Myocyte (in vitro differentiated cells): ENCODE data around the gene SMPD3. TPM values are rescaled to one million over a fixed set of nuclear protein-coding genes. Genes with fewer than 3 reads are reported as not detected.
"Not testable (repeated sequence)": the region's sequence is repeated elsewhere in the genome, so short reads cannot be mapped to it uniquely, and the experiment has no call there.

Experiments
- DNase-seq: peaks from one replicate; pipeline ENCODE4 v3.0.0-alpha.2; 2012; ENCODE audit warnings: low read depth
- polyA plus RNA-seq: library from polyadenylated mRNA; unstranded; fragments of >200 nt; gene quantifications from one replicate; pipeline ENCODE4 v1.2.1, GENCODE V29; 2012; ENCODE audit warnings: missing spikeins
- total RNA-seq: library from RNA; depleted of rRNA; stranded (reverse); fragments of >200 nt; gene quantifications from 2 replicates; pipeline ENCODE4 v1.2.3, GENCODE V29; 2014

Gene SMPD3
- total RNA-seq: 0.05 TPM in 1 of 2 replicates, not detected in the other
- polyA plus RNA-seq: 0.53 TPM

DNA sequence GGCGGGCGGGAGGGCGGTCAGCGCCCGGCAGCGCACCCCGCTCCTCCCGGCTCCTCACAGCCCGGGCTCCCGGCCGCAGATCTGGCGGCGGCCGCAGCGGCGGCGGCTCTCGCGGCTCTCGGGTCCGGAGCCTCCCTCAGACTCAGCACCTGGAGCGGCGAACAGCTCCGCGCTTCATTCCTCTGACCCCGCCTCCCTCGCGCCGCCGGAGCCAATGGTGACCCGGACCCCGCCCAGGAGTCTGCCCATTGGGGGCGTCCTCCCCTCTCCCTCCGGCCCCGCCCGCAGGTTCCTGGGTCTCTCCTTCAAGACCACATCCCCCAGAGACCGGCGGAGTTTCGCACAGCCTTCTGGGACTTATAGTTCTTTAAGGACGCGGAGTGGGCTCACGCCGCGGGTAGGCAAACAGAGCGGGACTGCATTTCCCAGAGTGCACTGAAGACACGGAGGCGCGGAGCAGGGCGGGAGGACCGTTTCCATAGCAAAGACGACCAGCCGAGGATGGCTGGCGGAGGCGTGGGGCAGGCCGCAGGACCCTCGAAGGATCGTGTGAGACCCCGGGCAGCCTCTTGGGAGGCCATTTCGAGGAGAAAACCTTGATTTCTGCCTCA lies at the start of gene SMPD3:
Gene SMPD3 (minus strand): TSS at position 149 of the 611 bp plus-strand sequence. CDS start 76,327 bp downstream, outside the sequence.
- peak; percentile 100 for DNase-seq

DNA sequence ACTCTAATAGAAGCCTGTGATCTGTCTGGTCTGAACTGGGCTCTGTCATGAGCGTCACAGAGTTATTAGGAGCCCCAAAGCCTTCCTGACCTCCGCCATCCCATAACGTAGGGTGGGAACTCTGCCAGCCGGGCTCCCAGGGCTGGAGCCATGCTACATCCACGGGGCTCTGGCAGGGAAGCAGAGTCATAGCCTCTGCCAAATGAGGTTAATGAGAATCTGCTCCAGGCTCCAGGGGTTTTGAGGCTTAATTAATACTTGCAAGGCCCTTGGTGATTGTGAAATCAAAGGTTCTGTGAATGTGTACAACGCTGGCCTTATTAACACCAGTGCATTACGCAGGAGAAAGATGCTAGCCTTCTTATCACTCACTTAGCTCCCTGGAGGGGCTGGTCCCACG lies 48.4 kb upstream of the SMPD3 start:
- no peak for DNase-seq

DNA sequence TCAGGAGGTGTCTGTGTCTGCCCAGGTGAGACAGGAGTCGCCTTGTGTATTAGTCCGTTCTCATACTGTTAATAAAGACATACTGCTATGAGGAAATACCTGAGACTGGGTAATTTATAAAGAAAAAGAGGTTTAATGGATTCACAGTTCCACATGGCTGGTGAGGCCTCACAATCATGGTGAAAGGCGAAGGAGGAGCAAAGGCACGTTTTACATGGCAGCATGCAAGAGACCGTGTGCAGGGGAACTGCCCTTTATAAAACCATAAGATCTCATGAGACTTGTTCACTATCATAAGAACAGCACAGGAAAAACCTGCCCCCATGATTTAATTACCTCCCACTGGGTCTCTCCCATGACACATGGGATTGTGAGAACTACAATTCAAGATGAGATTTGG lies 46.0 kb upstream of the SMPD3 start:
- DNase-seq: not testable (repeated sequence)

DNA sequence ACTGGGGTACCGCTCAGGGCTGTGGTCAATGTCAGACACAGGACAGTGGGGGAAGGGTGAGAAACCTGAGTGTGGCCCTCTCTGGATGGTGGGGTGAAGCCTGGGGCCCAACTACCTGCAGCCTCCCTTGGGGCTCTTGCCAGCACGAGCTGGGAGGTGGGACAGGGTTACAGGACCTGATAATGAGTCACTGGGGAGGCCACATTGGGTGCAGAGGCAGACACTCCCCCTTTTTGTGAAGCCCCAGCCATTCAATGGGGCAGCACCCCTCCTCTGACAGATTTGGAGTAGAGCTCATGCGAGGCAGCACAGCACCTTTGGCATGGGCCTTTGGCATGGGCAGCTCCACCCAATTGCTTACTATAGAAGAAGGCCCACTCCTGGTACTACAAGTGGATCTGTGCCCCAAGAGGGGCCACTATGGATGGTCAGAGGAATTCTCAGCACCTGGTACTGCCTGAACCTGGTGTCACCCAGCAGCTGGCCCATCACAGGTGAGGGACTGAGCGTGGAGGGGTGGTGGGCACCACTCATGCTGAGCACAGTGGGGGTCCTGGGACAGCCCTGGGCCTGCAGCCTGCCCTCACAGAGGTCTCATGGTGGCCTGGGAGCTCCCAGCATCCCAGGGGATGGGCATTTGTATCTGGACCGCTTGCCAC lies 45.2 kb upstream of the SMPD3 start:
- DNase-seq: no peak

DNA sequence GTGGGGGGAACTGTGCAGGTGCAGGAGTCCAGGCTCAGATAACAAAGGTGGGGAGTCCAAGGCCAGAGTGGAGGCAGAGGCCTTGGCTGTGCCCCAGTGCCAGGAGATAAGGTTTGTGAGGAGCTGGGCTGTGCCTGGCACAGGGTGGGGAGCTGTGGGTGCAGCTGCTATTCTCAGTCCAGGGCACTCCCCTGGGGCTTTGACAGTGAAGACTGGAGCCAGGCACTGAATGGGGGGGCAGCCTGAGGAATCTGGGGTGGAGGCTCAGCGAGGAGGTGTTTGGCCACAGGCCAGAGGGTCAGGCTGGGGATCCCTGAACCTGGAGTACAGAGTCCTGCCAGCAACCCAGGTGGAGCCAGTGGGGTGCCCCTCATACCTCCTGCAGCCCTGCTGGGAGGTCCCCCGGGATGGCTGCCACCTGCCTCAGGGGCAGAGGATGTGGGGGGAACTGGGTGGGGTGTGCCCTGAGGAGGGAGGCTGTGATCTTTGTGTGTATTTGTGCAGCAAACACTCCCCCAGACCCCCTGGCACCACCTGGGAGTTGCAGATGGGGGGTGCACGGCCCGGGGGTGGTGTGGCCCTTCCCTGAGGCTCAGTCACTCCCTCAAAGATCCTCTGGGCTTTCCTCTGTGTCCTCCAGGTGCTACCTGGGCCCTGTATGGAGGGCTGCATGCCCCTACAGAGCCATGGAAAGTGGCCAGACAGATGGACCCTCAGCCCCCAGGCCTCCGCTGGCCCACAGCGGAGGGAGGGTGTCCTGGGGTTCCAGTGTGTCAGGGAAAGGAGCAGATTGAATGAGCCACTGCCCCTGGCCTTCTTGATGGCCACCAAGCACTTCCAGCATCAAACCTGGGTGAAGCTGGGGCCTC lies 44.5 kb upstream of the SMPD3 start:
- no peak for DNase-seq

DNA sequence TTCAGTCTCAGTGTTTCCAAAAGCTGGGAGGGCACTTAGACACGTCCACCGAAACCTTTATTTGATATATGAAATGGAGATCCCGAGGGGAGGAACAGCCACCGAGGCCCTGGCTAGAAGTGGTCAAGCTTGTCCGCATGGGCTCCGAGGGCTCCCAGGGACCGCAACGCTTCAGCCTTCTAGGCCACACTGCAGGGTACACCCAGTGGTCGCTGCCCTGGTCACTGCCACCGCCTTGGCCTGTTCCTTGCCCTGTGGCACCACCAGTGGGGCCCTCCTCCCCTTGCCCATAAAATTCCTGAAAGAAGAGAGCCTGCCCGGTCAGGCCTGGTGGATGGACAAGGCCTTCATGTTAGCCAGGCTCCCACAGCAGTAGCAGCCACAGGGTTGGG lies 43.8 kb upstream of the SMPD3 start:
- DNase-seq: no peak

DNA sequence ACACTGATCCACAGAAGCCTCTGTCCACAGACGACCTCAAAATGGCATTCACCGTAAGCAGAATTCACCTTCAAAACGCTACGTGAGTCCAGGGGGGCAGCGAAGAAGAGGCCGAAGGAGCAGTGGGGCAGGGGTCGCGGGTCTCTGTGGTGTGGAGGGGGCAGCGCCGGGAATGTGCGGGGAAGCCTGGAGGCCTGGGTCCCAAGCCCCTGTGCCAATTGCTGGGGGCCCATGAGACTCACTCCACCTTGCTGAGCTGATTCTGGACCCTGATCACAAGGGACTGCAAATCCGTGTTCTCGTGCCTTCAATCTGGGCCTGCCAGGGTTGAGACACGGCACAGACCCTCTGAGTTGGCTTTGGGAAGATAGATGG lies 43.3 kb upstream of the SMPD3 start:
- DNase-seq: no peak

DNA sequence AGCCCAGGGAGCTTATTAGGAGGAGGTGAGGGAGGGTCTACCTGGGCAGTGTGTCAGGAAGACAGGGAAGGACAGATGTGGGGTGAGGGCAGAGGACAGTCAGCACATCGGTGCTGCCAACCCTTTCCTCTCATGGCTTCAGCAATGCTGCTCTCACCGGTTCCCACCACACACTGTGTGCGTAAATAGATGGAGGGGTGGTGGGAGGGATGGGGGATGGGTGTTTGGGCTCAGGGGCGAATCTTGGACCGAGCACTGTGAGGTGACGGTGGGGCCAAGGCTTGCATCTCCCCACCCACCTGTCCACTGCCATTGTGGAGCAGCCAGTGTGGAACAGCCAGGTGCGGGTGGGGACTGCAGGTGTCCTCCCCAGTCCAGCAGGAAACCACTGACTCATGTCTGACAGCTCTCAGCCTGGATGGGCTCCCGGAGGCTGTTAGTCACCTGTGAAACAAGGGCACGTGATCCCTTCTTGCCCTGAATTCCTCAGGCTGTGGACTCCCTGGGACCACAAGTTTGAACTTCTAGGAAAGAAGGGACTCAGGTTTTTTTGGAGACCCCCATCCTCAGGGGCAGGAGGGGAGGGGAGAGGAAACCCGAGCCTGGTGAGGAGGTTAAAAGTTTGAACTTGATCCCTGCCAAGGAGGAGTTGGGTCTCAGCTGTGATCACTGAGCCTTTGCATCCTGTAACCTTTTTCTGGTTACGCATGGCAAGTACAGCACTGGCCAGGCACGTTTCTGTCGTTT lies 42.7 kb upstream of the SMPD3 start:
- DNase-seq: no peak

DNA sequence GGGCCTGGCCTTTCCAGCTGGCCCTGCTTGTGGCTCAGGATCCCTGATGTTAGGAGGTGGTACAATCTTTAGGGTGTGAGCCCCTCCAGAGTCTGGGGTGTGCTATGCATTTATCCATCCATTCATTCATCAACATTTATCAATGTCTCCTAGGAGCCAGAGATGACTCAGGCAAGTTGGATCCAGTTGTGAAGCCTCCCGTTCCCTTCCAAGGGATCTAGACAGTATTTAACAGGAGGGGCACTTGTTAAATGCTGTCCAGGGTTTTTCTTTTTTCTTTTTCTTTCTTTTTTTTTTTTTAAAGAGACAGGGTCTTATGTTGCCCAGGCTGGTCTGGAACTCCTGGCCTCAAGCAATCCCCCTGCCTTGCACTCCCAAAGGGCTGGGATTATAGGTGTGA lies 42.0 kb upstream of the SMPD3 start:
- no peak for DNase-seq

DNA sequence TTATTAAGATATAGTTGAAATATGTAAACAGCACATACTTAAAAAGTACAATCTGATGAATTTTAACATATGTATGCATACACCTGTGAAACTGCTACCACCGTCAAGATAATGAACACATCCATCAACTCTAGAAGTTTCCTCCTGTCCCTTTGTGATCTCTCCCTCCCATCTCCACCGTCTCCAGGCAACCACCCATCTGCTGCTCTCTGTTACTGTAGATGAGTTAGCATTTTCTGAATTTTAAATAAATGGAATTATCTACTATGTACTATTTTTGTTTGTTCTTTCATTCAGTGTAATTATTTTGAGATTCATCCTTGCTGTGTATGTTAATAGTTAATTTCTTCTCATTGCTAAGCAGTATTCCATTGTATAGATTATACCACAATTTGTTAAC lies 40.2 kb upstream of the SMPD3 start:
- DNase-seq: no peak

DNA sequence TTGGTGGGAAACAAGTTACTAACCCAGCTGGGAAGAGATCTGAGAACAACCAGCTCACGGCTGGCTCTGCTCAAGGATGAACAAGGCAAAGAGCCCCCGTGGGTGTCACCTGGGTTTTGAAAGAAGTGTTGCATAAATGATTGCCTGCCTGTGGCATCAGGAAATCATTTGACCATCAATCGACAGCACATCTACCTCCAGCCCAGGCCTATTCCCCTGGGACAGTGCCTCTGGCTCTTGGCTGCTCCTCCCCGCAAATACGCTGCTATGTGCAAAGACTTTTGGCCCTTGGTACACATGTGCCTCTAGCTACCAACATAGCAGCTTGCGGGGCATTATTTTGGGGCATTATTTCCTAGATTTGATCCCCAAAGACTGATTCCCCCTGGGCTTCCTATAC lies 39.4 kb upstream of the SMPD3 start:
- DNase-seq: no peak

DNA sequence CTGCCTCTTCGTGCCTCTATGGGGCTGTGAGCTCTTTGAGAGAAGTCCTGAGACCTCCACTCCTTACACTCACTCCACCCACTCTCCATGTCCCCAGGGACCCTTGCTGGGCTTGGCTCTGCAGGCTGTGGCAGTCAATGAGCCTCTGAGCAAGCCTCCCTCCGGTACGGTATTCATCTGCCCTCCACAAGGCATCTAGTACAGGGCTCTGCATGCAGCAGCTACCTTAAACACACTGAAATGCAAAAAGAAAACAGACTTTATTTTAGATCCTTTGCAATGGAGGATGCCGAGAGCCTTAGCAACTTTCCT lies 38.9 kb upstream of the SMPD3 start:
- DNase-seq: no peak

DNA sequence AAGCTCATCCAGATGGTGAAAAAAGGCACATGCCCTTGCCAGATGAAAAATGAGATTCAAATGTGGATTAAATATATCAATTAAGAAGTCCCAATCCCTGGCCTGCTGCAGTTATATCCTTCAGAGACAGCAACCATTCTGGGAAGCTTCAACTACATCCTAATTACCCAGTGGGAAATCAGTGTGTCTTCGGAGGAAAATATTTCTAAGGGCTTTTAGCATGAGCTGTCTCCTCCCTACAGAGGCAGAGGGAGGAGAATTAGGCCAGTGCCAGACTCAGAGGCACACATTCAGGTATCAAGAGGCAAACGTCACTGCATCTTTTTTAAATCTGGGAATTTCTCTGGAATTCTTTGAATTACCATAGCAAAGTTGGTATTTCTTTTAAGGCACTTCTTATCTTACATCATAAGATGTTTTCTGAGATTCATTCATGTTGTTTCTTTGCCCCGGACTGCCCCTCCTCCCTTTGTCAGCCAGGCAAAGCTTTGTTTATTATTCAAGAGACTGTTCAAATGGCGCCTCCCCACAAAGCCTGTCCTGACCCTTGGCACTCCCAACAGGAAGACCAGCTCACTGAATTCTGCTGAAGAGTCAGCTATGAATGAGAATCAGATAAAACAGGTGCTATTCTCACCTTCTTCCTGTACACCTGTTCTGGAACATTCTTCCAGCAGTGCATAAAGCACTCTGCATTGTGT lies 38.3 kb upstream of the SMPD3 start:
- DNase-seq: no peak

DNA sequence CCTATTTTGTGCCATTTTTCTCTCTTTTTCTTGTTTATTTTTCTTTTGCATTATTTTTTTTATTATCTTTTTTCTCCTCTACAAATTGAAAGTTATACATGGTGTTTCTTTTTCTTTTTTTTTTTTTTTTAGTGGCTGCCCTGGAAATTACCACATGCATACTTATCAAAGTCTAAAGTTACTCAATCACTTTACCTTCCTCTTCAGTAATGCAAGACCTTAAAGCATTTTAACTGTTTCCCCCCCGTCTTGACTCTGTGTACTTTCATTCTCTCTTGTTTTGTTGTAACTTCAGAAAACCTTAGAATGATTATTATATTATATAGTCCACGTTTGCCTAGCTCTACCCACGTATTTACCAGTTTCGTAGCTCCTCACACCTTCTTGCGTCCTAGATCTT lies 33.3 kb upstream of the SMPD3 start:
- no peak for DNase-seq

DNA sequence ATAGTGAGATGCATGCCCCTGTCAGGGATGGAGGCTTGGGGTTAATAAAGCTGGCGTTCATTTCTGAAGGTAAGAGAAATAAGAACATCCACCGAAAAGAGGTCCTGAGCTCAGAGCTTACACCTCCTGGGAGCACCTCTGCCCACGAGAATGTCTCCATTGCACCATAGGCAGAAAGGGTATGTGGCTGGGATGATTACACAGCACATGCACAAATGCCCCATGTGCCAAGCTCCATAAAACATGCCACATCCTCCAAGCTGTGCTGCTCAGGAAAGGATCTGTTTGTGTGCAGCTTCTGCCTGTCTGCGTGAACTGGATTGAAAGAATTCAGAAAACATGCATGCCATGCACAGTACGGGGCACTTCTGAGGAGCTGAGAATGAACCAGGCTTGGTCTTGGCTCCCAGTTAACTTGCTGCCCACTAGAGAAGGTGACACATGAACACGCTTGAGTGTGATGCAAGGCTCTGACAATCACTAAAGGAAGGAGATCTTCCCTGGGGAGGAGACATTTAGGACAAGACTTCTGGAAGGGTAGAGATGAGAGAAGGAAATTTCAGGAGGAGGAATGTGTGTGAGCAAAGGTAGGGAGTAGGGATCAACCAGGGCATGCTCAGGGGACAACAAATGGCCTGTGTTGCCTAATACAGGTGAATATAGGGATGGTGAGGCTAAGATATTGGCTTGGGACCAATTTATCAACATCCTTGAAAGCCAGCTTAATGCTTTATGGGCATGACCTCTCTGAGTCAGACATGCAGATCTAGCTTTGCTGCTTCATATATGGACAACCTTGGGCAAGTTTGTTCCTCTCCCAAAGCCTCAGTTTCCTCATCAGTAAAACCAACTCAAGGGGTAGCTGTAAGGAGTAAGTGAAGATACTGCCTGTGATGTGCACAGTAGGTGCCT lies 32.0 kb upstream of the SMPD3 start:
- DNase-seq: no peak

DNA sequence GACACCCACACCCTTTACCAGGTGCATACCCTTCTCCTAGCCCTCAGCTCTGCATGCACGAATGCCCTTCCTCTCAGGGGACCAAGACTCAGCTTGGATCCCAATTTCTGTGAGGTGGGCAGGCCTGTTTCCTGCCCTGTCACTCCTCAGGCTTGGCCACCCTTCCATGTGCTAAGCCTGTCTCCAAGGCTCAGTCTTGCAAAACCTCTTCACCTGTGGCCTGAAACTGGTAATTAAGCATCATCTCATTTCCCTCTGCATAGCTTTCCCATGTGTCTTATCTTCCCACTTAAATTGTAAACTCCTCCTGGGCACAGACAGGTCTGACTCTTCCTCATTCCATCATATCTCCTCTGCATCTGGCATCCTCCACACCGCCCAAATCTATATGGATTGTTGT lies 31.0 kb upstream of the SMPD3 start:
- no peak for DNase-seq

DNA sequence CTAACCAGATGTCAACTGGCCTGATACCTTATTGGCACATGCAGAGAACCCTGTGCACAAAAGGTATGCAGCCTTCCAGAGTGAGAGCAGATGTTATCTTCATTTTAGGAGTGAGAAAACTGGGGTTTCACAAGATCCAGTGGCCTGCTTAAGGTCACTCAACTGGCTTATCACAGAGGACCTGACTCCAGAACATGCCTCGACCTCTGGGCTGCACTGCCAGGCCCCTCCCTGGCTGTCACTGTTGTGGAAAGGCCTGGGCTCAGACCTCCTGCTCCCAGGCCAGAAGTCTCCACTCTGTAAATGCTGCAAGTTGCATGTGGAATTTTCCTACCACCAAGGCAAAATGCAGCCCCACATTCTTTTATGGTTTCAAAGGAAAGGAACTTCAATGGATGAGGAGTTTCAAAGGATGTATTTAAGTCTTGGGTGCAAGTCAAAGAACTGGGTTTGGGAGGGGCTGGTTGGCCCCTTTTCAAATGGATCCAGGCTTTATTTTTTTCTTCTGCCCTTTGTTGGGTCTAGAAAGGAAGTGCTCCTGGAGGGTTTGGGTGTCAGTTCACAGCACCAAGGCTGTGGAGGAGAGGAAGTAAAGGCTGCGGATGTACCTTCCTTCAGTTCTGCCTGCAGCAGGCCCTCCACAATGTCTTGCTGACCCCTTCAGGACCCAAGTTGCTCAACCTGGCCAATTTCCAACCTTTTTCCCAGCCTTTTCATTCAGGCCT lies 30.4 kb upstream of the SMPD3 start:
- DNase-seq: no peak

DNA sequence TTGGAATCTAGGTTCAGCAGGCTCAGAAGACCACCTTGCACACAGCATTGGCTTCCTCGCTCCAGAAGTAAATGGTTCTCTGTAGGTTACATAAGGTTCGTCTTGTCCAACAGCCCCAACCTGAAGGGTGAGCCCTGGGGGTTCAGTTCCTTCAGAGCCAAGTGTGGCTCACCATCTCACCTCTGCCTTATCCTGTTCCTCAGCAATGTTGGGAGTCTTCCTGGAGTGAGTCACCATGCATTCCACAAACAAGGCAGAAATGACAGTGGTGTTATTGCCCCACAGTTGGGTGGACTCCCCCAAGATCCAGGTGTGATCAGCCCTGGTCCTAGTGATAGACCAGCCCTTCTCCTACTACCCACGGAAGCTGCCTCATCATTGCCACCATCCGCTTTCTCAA lies 26.8 kb upstream of the SMPD3 start:
- DNase-seq: no peak

DNA sequence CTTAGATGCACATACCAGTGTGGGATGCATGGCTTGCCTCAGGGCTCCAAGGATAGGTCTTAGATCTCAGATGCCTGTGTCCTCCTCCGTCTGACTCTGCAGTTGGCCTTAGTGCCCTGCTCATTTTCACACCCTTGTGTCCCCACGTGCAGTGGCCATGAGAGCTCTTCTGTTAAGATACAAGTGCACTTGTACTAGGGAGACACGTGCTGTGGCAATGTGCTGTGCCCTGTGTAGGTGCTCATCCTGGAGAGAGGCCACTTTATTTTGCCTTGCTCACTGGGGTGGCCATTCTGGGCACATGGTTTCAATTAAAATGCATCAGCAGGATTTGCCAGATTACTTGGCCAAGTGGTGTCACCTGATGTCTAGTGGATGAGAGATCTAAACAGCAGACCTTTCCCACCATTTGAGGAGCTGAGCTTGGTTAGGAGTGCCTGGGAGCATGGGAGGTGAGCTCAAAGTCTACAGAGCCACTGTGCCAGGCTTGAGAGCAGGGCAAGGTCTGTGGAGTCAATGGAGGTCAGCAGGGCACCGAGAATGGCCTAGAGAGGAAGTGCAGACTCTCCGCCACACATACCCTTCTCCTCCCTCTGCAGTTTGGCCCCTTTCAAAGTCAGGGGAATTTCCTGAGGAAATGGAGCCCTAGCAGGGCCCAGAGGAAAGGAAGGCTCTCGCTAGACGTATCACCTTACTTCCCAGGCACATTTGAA lies 25.2 kb upstream of the SMPD3 start:
- DNase-seq: no peak
